CMK (cell line): Measurements from ENCODE around the gene ONECUT3.

Experiments
- DNase-seq: peaks from one replicate; pipeline ENCODE4 v3.0.0-alpha.2; 2010; ENCODE audit warnings: low read depth

The ONECUT3 gene

DNA sequence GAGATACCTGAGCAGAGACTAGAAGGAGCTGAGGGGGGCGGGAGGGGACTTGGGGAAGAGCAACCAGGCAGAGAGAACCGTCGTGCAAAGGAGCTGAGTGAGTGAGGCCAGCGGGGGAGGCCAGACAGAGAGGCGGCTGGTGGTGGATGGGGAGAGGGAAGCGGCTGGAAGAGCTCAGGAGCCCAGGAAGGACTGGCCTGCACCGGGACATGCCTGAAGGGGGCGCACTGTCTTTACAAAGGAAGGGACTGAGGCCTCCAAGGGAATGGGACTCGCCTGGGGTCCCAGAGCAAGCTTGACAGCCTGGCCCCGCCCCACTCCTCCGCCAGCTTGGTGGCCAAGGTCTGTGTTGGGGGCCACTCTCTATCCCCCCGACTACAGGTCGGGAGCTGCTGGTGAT is 14.9 kb downstream of the ONECUT3 start:
- no peak for DNase-seq

DNA sequence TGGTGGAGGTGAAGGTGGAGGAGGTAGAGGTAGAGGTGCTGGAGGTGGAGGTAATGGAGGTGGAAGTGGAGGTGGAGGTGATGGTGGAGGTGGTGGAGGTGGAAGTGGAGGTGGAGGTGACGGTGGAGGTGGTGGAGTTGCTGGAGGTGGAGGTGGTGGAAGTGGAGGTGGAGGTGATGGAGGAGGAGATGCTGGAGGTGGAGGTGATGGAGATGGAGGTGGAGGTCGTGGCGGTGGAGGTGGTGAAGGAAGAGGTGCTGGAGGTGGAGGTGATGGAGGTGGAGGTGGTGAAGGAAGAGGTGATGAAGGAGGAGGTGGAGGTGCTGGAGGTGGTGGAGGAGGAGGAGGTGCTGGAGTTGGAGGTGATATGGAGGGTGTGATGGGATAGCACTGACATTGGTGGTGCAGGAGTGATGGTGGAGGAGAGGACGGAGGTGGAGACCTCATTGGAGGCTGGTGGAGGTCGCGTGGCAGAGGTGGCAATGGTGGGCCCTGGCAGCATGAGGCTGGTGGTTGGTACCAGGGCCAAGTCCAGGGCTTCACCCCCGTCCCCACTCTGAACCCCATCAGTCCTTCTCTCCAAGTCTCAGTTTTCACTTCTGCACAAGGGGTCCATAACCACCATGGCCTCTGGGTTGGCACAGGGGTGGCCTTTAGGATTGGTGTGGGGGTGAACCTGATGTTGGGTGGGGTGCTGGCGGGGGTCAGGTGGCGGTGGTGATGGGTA is 15.8 kb downstream of the ONECUT3 start:
- no peak for DNase-seq

DNA sequence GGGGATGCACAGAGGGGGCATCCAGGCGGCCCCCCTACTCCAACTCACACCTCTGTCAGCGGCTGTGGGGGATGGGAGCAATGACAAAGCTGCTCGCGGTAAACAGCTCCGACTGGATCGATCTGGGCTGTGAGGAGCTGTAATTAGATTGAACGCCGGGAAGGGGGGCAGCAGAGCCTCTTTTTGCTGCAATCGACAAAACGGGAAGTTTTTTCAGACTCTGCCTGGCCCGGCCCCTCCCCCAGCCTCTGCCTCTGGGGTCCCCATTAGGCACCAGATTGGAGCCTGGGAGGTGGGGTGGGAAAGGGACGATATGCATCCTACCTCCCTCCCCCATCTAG is 16.3 kb downstream of the ONECUT3 start:
- DNase-seq: no peak

DNA sequence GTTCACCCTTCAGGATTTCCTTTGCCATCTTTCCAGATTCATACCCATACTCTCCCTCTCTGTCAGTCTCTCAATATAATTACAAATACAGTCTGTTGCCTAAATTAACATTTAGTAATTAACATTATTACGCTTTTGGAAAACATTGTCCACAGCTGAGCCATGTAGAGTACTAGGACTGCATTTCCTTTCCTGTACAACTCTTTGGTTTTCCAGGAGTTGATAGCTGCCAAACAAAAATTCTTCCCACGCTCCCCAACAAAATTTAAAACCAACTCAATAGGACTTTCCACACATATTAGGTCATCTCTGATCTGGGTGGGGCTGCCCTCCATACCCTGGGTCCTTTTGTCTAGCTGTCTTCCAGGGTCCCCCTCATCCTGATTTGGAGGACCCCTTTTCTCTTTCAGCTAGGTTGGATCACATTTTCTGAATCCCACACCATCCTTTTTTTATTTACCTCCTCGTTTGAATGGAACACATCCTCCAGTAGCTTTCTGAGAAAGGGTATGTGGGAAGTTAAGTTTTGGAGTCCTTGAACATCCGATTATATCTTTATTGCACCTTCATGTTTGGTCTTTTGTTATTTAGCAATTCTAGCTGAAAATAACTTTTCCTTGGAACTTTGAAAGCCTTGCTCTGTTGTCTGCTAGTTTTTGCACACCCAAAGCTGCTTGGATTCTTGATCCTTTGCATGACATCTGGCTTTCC is 17.7 kb downstream of the ONECUT3 start:
- DNase-seq: no peak

DNA sequence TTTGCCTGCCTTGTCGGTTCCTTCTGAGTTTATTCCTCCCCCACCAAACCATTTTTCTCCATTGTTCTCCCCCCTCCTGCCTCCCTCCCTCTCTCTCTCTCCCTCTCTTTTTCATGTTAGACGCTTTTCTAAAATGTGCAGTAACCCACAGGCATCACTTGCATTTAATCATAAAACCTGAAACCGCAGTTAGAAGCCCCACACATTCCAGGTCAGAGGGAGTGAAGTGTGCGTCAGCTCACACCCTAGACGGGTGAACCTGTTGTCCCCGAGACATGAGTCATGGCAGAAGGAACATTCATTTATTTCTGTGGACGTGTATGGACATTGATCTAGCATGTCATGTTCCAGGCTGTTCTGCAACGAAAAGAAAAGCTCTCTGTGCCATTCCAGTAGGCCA is 19.9 kb downstream of the ONECUT3 start:
- no peak for DNase-seq

DNA sequence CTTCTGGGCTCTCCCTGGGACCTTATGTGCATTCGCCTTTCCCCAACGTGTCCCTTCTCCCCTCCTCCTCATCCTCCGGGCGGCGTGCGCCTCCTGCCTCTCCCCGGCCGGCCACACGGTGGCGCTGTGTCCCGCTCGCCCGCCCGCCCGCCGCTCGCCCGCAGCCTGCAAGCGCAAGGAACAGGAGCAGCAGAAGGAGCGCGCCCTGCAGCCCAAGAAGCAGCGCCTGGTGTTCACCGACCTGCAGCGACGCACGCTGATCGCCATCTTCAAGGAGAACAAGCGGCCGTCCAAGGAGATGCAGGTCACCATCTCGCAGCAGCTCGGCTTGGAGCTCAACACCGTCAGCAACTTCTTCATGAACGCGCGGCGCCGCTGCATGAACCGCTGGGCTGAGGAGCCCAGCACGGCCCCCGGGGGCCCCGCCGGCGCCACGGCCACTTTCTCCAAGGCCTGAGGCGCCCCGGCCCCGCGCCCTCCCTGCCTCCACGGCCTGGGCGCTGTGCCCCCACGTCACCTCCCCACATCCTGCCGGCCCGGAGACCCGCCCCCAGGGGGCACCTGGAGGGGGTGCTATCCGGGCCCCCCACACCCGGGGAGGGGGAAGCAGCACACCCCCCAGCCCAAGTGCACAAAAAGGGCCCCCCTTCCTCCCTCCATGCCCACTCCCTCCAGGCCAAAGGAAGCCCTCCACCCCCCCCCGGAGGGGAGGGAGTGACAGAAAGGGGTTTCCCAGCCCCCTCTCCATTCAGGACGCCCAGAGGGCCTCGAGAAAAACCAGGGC is 21.9 kb downstream of the ONECUT3 start:
- no peak for DNase-seq

DNA sequence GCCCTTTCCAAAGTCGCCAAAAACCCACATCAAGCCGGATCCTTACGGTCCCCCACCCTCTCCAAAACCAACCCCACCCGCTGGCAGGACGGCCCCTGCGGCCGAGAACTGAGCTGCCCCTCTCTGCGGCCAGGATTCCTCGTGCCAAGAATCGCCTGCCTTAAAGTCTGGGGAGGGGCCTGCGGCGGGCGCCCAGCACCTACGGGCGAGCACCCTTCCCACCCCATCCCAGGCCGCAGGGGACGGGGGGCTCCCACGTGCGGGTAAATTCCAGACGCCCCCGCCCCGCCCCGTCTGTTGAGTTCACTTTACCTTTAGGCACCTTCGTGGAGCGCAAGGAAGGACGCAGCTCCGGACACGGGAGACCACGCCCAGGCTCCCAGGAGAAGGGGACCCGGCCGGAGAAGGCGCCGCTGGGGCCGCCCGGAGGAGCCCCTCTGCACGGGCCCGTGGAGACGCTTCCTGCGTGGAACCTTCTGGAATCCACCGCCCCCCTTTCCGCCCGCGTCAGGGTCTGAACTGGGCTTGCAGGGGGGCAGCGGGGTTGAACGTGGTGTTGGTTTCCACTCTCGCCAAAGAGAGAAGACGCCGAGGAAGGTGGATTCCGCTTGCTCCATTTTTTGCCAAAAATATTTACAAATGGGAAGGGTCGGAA is 22.8 kb downstream of the ONECUT3 start:
- no peak for DNase-seq

DNA sequence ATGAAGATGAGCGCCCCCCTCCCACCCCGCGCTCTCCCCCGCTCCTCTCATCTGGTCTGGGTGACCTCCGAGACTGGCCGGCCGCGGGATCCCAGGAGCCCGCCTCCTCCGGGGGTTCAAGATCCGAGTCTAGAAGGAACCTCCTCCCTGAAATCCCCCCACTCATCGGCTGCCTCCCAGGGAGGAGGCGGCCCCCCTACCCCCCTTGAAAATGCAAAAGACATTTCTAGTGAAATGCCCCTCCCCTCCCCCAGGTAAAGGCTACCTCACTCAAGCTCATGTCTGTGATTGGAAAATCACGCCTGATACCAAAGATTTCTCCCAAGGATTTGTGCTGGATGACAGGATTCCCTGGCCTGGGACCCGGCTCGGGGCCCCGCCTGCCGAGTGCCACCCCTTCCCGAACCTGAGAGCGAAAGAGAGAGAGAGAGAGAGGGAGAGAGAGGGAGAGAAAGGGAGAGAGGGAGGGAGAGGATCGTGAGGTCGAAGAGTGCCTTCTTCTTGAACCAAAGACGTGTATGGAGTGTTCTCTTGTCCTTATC is 23.4 kb downstream of the ONECUT3 start:
- no peak for DNase-seq

DNA sequence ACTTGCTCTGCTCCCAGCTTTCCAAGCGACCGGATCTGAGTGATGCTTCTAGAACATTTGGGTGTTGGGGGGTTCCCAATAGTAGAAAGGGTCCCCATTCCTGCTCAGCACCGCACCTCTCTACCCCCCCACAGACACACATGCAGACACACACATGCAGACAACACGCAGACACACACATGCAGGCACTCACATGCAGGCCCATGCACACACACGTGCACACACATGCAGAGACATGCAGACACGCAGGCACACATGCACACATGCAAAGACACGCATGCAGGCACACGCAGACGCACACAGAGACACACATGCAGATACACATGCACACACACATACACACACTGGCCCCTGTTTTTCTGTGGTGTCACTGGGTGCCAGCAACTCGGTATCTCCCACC is 23.8 kb downstream of the ONECUT3 start:
- no peak for DNase-seq

DNA sequence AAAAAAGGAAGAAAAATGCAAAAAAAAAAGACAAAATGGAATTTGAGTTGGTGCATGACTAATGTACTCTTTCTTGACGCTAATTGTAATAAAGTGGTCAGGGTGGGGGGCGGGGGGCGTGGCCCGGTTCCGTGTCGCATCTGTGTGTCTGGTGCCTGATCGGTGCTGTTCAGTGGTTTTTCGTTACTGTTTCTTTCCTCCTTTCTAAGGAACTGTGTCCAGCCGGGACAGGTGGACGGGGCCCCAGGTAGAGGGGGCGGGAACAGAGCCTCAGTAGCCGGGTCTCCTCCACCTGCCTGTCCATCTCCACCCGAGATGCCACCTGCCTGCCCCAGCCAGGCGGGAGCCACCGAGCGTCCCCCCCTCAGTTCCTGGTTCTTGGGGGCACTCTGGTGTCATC is 26.3 kb downstream of the ONECUT3 start:
- DNase-seq: no peak

DNA sequence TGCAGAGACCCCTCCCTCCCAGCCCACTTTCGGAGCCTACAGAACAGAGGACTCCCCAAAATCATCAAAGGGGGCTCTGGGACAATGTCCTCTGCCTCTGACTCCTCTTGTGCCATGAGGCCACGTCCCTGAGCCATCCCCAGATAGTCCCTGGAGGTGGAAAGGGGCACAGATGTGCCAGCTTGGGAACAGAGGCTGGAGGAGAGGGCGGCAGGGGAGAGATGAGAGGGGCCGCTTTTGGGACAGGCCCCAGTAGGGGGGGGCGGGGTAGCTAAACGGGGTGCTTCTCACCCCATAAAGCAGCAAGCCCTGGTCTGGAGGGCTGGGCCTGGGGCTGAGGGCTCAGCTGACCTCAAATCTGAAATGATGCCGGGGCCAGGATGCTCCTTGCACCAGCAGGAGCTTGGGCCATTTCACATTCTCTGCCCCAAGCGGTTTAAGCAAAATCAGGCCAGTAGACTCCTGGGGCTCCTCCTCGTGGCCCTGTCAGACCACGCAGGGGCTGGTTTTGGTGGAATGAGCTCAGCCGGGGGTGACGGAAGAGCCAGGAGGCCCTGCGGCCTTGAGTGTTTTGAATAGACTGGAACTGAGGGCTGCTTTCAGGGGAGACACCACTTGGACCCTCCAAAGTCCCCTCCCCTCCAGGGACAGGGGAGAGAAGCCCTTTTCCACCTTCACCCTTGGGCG is 27.1 kb downstream of the ONECUT3 start:
- DNase-seq: no peak

DNA sequence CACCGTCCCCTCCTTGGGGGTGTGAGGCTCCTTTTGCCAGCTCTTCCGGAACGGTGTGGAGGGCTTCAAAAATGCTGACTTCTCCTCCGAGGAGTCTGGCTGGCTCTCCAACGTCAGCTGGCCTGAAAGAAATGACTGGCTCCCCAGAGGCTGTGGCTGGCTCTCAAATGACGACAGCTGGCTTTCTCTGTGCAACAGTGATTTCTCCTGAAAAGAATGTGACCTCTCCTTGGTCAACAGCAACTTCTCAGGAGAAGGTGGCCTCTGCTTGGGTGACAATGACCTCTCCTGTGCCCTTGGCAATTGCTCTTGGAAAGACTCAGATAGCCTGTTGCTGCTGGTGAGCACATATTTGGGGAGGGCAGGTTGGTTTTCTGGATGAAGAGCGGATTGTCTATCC is 29.2 kb downstream of the ONECUT3 start:
- no peak for DNase-seq

DNA sequence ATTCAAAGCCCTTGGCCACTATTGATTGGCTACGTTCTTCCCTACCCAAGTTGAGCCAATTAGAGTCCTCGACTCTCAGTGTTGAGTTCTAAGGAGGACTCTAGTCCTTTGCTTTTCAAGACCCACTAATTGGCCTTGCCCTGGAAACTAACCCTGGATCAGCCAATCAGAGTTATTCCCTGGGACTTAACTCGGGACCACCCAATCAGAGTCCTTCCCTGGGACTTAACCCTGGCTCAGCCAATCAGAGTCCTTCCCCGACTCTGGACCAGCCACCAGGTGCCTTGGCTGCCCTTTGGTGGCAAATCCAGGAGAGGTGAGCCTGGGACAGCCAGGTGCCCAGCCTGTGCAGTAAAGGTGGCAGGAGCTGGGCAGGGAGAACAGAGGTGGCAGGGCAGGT is 30.0 kb downstream of the ONECUT3 start:
- DNase-seq: no peak

DNA sequence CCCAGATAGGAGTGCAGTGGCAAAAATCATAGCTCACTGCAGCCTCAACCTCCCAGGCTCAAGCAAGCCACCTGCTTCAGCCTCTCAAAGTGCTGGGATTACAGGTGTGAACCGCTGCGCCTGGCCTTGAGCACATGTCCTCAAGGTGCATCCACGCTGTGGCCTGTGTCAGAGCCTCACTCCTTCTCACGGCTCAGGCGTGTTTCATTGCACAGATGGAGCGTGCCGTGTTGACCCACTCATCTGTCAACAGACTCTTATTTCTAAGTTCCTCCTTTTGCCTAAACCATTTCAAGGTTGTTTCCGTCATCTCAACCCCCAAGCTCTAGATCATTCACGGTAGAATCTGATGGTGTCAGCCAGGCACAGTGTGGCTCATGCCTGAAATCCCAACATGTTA is 30.6 kb downstream of the ONECUT3 start:
- DNase-seq: no peak

DNA sequence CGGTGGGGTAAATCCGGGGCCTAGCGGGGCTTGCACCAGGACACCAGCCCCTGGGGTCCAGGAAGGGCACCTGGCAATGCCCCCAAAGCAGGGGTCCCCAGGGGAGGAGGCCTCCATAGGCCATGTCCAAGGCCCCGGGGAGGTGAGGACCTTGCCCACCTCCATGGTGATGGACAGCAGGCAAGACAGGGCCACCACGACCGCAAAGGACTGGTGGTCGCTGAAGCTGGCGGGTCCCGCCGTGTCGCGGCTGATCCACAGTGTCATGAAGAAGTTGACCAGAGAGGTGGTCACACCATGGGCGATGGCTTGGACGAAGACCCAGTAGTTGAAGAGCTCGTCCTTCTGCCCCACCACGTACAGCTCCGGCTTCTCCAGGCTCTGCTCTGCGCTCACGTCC is 32.0 kb downstream of the ONECUT3 start:
- no peak for DNase-seq

DNA sequence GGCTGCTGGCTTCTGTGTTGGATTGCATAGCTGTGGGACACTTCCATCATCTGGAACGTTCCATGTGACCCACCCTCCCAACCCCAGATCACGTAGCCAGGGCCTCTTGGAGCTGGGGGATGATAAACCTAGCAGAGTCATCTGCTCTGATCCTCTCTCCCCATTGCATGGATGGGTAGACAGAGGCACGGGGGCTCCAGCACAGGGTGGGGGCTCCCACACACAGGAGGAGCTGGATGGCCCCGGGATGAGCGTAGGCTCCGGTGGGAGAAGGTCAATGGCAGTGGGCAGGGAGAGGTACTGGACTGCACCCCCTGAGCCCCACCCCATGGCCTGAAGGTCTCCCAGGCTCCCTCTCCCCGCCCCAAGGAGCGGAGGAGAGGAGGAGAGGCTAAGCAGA is 33.4 kb downstream of the ONECUT3 start:
- no peak for DNase-seq

DNA sequence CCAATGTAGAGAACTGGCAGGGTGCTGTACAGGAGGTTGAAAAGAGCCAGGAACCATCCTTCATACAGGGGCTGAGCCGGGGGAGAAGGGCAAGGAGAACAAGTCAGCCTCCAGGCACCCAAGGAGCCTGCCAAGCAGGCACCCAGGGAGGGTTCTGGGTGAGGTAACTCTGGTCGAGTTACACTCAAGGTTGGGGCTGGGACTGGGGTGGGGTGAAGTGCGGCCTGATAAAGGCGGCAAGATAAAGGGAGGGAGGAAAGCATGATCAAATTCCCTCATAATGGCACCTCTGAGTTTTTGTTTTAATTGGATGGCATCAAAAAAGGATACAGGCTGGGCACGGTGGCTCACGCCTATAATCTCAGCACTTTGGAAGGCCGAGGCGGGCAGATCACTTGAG is 33.8 kb downstream of the ONECUT3 start:
- no peak for DNase-seq

DNA sequence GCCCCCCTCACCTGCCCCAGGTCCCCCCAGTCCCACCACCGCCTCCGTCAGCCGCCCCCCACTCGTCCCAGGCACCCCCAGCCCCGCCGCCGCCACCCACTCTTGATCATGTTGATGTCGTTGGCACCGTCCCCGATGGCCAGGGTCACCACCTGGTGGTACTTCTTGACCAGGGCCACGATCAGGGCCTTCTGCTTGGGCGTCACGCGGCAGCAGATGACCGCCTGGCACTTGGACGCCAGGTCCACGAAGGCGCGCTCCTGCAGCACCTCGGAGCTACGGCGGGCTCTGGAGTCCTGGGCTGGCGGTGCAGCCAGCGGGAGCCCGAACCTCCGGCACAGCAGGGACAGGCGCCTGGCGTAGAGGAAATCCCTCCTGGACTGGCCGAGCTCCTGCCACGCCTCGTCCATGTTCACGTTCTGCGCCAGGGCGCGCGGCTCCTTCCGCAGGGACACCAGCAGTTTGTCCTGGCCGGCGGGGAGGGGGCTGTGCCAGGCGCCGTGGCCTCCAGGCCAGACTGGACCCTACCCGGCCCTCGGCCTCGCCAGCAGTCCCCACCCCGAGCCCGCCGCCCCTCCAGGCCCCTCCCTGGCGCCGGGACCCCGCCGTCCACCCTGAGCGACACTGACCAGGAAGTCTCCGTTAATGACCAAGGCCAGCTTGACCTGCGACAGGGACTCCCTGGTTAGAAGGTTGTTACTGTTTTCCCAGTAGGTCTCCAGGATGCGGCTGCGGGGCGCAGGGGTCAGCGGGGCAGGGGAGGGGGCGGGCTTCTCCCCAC is 36.1 kb downstream of the ONECUT3 start:
- no peak for DNase-seq

DNA sequence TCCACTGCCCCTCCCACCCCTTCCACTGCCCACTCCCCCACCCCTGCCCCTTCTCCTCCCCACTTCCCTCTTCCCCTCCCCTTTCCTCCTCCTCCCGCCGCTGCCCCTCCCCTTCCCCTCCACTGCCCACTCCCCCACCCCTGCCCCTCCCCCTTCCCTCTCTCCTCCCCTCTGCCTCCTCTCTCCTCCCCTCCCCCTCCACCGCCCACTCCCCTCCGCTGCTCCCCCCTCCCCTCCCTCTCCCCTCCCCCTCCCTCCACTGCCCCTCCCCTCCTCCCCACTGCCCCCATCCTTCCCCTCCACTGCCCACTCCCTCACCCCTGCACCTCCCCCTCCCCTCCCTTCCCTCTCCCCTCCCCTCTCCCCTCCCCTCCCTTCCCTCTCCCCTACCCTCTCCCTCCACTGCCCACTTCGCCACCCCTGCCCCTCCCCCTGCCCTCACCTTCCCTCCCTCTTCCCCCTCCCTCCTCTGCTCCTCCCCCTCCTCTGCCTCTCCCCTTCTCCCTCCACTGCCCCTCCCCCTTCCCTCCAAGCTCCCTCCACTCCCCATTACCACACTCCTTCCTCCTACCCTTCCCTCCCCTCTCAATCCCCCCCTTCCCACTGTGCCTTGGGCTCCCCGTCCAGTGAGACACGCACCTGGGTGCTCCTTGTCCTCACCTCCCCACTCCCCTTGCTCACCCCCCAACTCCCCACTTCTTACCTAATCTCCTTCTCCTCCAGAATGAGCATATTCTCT is 36.9 kb downstream of the ONECUT3 start:
- no peak for DNase-seq

DNA sequence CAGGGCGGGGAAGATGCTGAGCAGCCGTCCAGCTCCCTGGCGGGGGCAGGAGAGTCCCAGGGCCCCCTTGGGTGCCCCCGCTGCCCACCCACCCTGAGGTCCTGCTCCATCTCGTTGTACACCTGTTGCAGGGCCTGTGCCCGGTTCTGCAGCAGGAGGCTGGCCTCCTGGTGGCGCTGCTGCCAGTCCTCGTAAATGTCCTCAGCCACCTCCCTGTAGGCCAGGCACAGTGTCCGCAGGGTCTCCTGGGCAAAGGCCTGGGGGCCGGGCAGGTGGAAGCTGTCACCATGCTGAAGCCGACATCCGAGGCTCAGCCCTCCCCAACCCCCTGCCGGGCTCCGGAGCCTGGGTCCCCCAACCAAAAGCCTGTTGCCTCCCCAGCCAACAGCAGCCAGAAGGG is 38.6 kb downstream of the ONECUT3 start:
- no peak for DNase-seq
